ENCODE results near the gene PDCD4. TPM values are rescaled to one million over a fixed set of nuclear protein-coding genes. Genes with fewer than 3 reads are reported as not detected.

PDCD4 gene
- total RNA-seq, 1 experiment from 2014 or later = 63.0 TPM

DNA sequence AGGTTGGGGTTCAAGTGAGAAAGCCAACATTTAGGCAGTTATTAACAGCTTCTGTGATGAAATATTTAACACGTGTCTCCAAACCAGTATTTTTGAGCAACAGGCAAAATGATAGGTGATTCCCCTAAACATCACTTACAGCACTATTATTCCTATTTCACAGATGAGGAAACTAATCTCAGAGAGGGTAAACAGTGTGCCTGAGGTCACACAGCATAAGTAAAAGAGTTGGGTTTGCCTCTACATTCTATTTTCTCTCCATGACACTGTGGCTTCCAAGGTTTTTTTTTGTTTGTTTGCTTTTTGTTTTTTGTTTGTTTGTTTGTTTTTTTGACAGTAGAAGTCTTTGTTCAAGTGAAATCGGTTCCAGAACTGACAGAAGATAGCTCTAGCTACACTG, 43.2 kb upstream of the PDCD4 start:
- intact Hi-C loops (cut with micrococcal nuclease) = no loop called here
- Histone ChIP-seq H3K27ac (ENCODE audit: low read depth, low read length) (no peak overlapping the region), H3K9me2 (ENCODE audit: insufficient read depth) (no peaks in the 10 kb centered on the region), H3K4me1 (ENCODE audit: control insufficient read depth in 1 of 2, insufficient read depth in 2 of 2, low read length in 2 of 2) (no peaks in the 10 kb centered on the region), H3K4me2 (ENCODE audit: low read length) (no peak overlapping the region), H3K9me3 (ENCODE audit: control insufficient read depth in 1 of 2, insufficient read depth in 1 of 2, low read depth in 1 of 2, low read length in 2 of 2) (no peaks in the 10 kb centered on the region), H3K27me3 (ENCODE audit: insufficient read depth, low read length) (no peaks in the 10 kb centered on the region), H2AFZ (ENCODE audit: low read depth, low read length, poor library complexity, severe bottlenecking) (no peak overlapping the region), H3K9ac (ENCODE audit: low read length) (no peak overlapping the region), H3K79me2 (ENCODE audit: insufficient read depth, low read length) (no peaks in the 10 kb centered on the region), H3K36me3 (ENCODE audit: control insufficient read depth in 1 of 2, insufficient read depth in 2 of 2, low read length in 2 of 2) (no peaks in the 10 kb centered on the region), H3K4me3 (replicated peaks in 1 of 2; ENCODE audit: low read depth in 1 of 2, low read length in 2 of 2) (no peak overlapping the region), H4K20me1 (ENCODE audit: insufficient read depth) (no peaks in the 10 kb centered on the region)
- ChIA-PET POLR2A (no interaction called here), CTCF (no interaction called here), RAD21 (ENCODE audit: low non-redundant PET in 1 of 2, low total read pairs in 2 of 2, uncharacterized antibody in 2 of 2, unreplicated experiment in 2 of 2) (no interaction called here)
- ATAC-seq (no peak), DNase-seq (ENCODE audit: low read depth, low spot score) (no peak)
- BruUV-seq (replicated peaks) = no TSS peak
- no peak for TF ChIP-seq ZFX (IDR thresholded peaks at IDR 0.05)
- TF ChIP-seq SP1 (IDR thresholded peaks at IDR 0.05; ENCODE audit: low read depth) = no peak
- no peak for TF ChIP-seq TCF7L2 (IDR thresholded peaks at IDR 0.05; ENCODE audit: borderline replicate concordance, extremely low read depth, insufficient read depth, insufficient read length)
- TF ChIP-seq CBX3 (IDR thresholded peaks at IDR 0.05; ENCODE audit: low read depth) = no peak
- no peak for TF ChIP-seq RAD21 (IDR thresholded peaks at IDR 0.05; ENCODE audit: low read depth)
- no peak for TF ChIP-seq ATF3 (IDR thresholded peaks at IDR 0.05)
- TF ChIP-seq SIN3A (IDR thresholded peaks at IDR 0.05; ENCODE audit: low read depth) = no peak
- no peak for TF ChIP-seq JUND (IDR thresholded peaks at IDR 0.05)
- no peak for TF ChIP-seq ELF1 (IDR thresholded peaks at IDR 0.05; ENCODE audit: borderline replicate concordance, low read depth)
- TF ChIP-seq EGR1 (IDR thresholded peaks at IDR 0.05; ENCODE audit: low read depth) = no peak
- no peak for TF ChIP-seq REST (IDR thresholded peaks at IDR 0.05; ENCODE audit: low read depth)
- TF ChIP-seq CTCF (IDR thresholded peaks at IDR 0.05 in 2 of 3, conservative IDR thresholded peaks at IDR 0.05 in 1 of 3; ENCODE audit: borderline replicate concordance in 1 of 3, insufficient read depth in 1 of 3, low read depth in 2 of 3, low read length in 2 of 3) = no peak
- no peak for TF ChIP-seq POLR2AphosphoS5 (IDR thresholded peaks at IDR 0.05; ENCODE audit: low read depth, low read length)
- no peak for TF ChIP-seq EZH2 (IDR thresholded peaks at IDR 0.05)
- no peak for TF ChIP-seq YY1 (IDR thresholded peaks at IDR 0.05; ENCODE audit: extremely low read depth, insufficient replicate concordance, low read depth, low read length)

All from HCT116 (cell line).